HG03378 (cell line): Measurements from ENCODE around the gene PDIA2.

ENCODE experiments used
- ATAC-seq: cut with Tn5 transposase; IDR thresholded peaks from one replicate; pipeline ENCODE4 v1.9.1; 2021; ENCODE audit warnings: mild to moderate bottlenecking, moderate library complexity; ENCODE audit not compliant: unreplicated experiment

The PDIA2 gene

GRCh38 chr16:296806-297510 lies 14.0 kb downstream of the PDIA2 start:
- no peak for ATAC-seq

- no peak for ATAC-seq
Observed at GRCh38 chr16:297832-298231, 14.9 kb downstream of the PDIA2 start.

DNA sequence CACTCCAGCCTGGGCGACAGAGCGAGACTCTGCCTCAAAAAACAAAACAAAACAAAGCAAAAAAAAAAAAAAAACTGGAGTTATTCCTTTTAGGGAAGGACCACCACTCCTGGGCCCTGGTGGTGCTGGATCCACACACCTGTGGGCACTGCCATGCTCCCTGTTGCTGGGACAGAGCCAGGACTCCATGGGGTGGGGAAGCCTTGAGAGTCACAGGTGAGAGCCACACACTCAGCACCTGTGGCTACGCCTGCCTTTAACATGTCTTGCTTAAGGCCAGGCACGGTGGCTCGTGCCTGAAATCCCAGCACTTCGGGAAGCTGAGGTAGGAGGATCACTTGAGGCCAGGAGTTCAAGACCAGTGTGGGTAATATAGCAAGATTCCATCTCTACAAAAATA lies 18.3 kb downstream of the PDIA2 start:
- ATAC-seq = no peak

GRCh38 chr16:301950-302349 lies 19.0 kb downstream of the PDIA2 start:
- ATAC-seq = no peak

GRCh38 chr16:303760-304505 lies 21.0 kb downstream of the PDIA2 start:
- ATAC-seq = no peak

GRCh38 chr16:305916-306626 lies 23.1 kb downstream of the PDIA2 start:
- no peak for ATAC-seq

- no peak for ATAC-seq
Observed at GRCh38 chr16:306911-307370, 24.0 kb downstream of the PDIA2 start.

- ATAC-seq = no peak
Observed at GRCh38 chr16:307691-308312, 24.8 kb downstream of the PDIA2 start.

DNA sequence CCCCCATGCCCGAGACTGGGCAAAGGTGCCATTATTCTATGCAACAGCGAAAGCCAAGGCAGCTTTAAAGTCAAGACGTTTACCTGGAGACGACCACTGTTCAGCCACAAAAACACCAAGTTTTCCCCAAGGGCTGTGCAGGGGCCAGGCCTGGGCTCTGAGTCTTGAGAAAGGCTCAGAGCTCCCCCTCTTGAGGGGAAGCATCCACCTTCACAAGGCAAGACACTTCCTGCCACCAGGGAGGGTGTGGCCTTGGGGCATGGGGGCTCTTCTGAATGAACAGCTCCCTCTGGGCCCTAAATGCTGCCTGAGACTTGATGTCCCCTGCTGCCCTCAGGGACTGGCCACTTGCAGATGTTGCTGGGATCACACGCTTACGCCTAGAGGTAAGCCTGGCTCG lies 26.5 kb downstream of the PDIA2 start:
- no peak for ATAC-seq

- ATAC-seq = no peak
Observed at GRCh38 chr16:311725-312124, 28.8 kb downstream of the PDIA2 start.

DNA sequence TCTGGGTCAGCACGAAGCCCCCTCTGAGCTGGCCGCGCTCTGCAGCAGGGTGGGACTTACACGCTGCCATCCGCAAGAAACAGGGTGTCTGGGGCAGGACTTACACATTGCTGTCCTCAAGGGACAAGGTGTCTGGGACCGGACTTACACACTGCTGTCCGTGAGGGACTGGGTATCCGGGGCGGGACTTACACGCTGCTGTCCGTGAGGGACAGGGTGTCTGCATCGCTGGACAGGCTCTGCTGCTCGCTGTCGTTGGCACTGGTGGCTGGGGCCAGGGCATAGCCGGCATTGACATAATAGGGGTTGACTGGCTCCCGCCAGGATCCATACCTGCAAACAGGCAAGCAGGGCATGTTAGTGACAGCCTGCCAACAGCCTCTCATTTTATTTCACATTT lies 31.4 kb downstream of the PDIA2 start:
- ATAC-seq = no peak

DNA sequence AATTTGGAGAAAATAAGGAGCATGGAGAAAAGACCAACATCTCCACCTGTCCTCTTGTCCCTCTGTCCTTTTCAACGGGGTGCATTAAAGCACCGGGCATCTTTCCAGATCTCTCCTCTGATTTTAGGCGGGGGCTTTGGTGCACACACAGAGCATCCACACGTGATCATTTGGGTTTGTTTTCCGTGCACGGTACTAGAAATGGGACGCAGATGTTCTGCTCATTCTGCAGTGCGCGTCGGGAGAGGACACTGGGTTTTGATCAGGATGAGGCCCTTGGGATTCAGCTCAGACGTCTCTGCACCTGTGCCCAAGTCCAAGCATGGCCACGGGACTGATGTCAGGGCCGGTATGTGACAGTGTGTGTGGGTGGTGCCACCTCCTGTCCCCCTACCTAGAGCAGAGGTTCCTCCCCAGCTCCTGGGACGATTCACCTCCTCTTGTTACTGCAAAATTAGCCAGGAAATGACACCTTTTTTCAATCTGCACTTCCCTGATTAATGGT lies 31.9 kb downstream of the PDIA2 start:
- no peak for ATAC-seq

DNA sequence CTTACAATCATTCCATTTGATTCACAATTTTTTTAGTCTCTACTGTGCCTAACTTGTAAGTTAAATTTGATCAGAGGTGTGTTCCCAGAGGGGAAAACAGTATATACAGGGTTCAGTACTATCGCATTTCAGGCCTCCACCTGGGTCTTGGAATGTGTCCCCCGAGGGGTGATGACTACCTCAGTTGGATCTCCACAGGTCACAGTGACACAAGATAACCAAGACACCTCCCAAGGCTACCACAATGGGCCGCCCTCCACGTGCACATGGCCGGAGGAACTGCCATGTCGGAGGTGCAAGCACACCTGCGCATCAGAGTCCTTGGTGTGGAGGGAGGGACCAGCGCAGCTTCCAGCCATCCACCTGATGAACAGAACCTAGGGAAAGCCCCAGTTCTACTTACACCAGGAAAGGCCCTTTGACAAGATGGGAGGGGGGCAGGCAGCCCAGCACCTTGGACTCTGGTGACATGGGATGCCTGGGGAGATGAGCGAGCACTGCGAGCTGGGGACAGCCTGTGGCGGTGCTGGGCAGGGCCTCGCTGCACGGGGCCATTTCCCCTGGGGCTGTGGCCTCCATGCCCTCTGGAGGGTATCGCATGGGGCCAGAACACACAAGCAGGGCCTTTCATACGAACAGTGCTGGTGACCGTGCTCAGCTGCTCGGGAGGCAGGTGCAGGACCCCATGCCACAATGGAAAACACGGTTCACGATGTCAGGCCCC lies 33.9 kb downstream of the PDIA2 start:
- no peak for ATAC-seq

DNA sequence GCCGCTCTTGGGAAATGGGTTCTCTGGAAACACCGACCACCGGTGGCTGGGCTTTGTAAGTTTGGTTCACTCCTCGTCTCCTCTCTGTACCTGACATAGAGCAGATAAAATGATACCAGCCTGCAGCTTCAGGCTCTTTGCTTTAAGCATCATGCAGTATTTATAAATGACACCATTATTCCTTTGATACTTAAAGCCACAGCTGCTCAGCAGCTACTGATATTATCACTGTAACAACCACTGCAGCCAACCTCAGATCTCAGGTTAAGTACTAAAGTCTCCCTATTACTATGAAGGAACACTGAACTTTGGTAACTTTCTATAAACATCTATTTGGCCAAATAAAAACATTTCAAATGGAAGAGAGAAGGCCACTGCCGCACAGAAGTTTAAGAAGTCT lies 34.6 kb downstream of the PDIA2 start:
- ATAC-seq = no peak

GRCh38 chr16:318628-319027 lies 35.7 kb downstream of the PDIA2 start:
- no peak for ATAC-seq

GRCh38 chr16:320206-320605 lies 37.2 kb downstream of the PDIA2 start:
- no peak for ATAC-seq

- no peak for ATAC-seq
Observed at GRCh38 chr16:321532-321931, 38.6 kb downstream of the PDIA2 start.

DNA sequence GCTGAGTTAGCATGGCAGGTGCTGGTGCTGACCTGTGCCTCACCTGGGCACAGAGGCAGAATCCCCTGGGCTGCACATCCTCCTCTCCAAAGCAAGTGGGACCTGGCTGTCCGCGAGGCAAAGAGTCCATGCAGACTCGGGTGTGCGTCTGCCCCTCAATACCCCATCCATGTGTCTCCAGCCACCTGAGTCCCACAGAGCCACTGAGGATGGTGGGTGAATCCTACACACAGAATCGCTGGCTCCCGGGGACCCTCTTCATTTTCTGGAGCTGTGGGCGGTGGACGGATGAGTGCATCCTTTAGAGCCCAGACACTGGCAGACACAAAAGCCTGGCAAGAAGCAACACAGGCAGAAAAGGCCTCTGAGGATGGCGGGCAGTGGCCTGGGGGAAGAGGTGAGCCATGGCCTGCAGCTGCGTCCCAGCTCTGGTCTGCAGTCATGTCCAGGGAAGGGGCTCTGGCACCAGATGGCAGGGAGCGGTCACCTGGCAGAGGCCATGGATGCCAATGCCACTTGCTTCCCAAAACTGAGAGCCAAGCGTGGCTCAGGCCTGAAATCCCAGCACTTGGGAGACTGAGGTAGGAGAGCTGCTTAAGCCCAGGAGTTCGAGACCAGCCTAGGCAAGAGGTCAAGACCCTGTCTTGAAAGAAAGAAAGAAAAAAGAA lies 39.6 kb downstream of the PDIA2 start:
- ATAC-seq = no peak

- no peak for ATAC-seq
Observed at GRCh38 chr16:324201-324450, 41.2 kb downstream of the PDIA2 start.
